CD4-positive, alpha-beta memory T cell (primary cell): ENCODE data around the gene ADAM10. TPM values are rescaled to one million over a fixed set of nuclear protein-coding genes. Genes with fewer than 3 reads are reported as not detected.

Source experiments
- CTCF ChIA-PET: fragments of 350-600 bp; sonication (Branson Sonifier 250); formaldehyde crosslinking; loops from one replicate; lab custom pipeline; 2021; ENCODE audit warnings: inconsistent platforms; ENCODE audit not compliant: partially characterized antibody; lab: Charles Lee
- POLR2A ChIA-PET: fragments of 350-600 bp; sonication (Branson Sonifier 250); formaldehyde crosslinking; loops from one replicate; lab custom pipeline; 2021; ENCODE audit not compliant: partially characterized antibody; lab: Charles Lee
- DNase-seq, 5 donors: peaks; one replicate each; pipeline versions ENCODE4 v3.0.0 to v3.0.0-alpha.2; 2020 to 2022; ENCODE audit warnings: mixed read lengths in 1 of 5
- H3K27ac ChIP-seq: one replicate; pipeline ENCODE4 v1.7.0; 2013; ENCODE audit warnings: low read depth, low read length
- H3K27me3 ChIP-seq: 2 replicates; pipeline ENCODE4 v1.7.0; 2013; ENCODE audit warnings: mild to moderate bottlenecking, low read length, moderate library complexity; ENCODE audit not compliant: insufficient read depth
- H3K36me3 ChIP-seq: 2 replicates; pipeline ENCODE4 v1.7.0; 2013; ENCODE audit warnings: mild to moderate bottlenecking, low read length, moderate library complexity; ENCODE audit not compliant: insufficient read depth
- H3K4me1 ChIP-seq: 2 replicates; pipeline ENCODE4 v1.7.0; 2013; ENCODE audit warnings: mild to moderate bottlenecking, low read length, moderate library complexity; ENCODE audit not compliant: insufficient read depth
- H3K4me3 ChIP-seq, 2 donors: one replicate each; pipeline ENCODE4 v1.7.0; 2013; ENCODE audit warnings: low read length in 2 of 2, mild to moderate bottlenecking in 1 of 2
- H3K9me3 ChIP-seq, 2 donors: one replicate each; pipeline ENCODE4 v1.7.0; 2013; ENCODE audit warnings: low read length in 2 of 2, control low read depth in 1 of 2; ENCODE audit not compliant: control insufficient read depth in 1 of 2
- H3K27ac Mint-ChIP-seq, 7 donors: one replicate each; pipeline ENCODE4 v1.8.0; 2020 to 2021; ENCODE audit warnings: mixed read lengths in 7 of 7, mild to moderate bottlenecking in 6 of 7, inconsistent platforms in 3 of 7, moderate library complexity in 3 of 7
- H3K27me3 Mint-ChIP-seq, 2 donors: one replicate each; pipeline ENCODE4 v1.8.0; 2020 to 2021; ENCODE audit warnings: mixed read lengths in 2 of 2
- H3K36me3 Mint-ChIP-seq, 2 donors: one replicate each; pipeline ENCODE4 v1.8.0; 2020 to 2021; ENCODE audit warnings: mixed read lengths in 2 of 2, inconsistent platforms in 1 of 2, mild to moderate bottlenecking in 1 of 2
- H3K4me1 Mint-ChIP-seq, 4 donors: one replicate each; pipeline ENCODE4 v1.8.0; 2020 to 2021; ENCODE audit warnings: mixed read lengths in 4 of 4, mild to moderate bottlenecking in 1 of 4
- H3K4me3 Mint-ChIP-seq, 8 donors: one replicate each; pipeline ENCODE4 v1.8.0; 2020 to 2021; ENCODE audit warnings: mixed read lengths in 8 of 8, mild to moderate bottlenecking in 7 of 8, moderate library complexity in 6 of 8, inconsistent platforms in 3 of 8
- H3K9me3 Mint-ChIP-seq, 8 donors: one replicate each; pipeline ENCODE4 v1.8.0; 2020 to 2021; ENCODE audit warnings: mixed read lengths in 8 of 8, mild to moderate bottlenecking in 5 of 8, inconsistent platforms in 3 of 8, moderate library complexity in 1 of 8
- intact Hi-C: fragments of 100-400 bp; cut with micrococcal nuclease; formaldehyde crosslinking; loops from one replicate; pipeline ENCODE4 v1.15.1; 2023
- polyA plus RNA-seq, 2 donors: library from polyadenylated mRNA; unstranded; fragments of 300-500 nt; fragmentation: Illumina TruSeq; gene quantifications; one replicate each; pipeline ENCODE4 v1.2.3, GENCODE V29; 2021
- total RNA-seq, 2 experiments: library from RNA; stranded (reverse); gene quantifications; one replicate each; pipeline ENCODE4 v1.2.3, GENCODE V29; 2021

Gene ADAM10
- total and polyA plus RNA-seq, 4 experiments from 2014 or later = 129 to 258 (median 135) TPM

GRCh38 chr15:58547628-58548307, 201.7 kb downstream of the ADAM10 start:
- H3K36me3 ChIP-seq = no peaks in the 10 kb centered on the region
- intact Hi-C loops = no loop called here
- Mint-ChIP-seq H3K4me1 (peaks cover 16 to 37% (median 25%) of the 10 kb centered on the region in 4 donors), H3K27ac (no peak overlapping the region), H3K36me3 (no peaks in the 10 kb centered on the region), H3K27me3 (no peaks in the 10 kb centered on the region), H3K4me3 (peak overlapping the region in 1 of 8 donors; percentile 40), H3K9me3 (no peaks in the 10 kb centered on the region)
- no peaks in the 10 kb centered on the region for H3K9me3 ChIP-seq
- H3K4me3 ChIP-seq = no peak overlapping the region
- peaks cover 19% of the 10 kb centered on the region for H3K4me1 ChIP-seq
- no peak for DNase-seq
- H3K27ac ChIP-seq = no peak overlapping the region
- ChIA-PET CTCF (no interaction called here), POLR2A (no interaction called here)
- no peaks in the 10 kb centered on the region for H3K27me3 ChIP-seq

- H3K4me1 Mint-ChIP-seq = peaks cover 18 to 37% (median 25%) of the 10 kb centered on the region in 4 donors
- intact Hi-C loops = no loop called here
- Histone ChIP-seq H3K27me3 (no peaks in the 10 kb centered on the region), H3K27ac (no peak overlapping the region), H3K9me3 (no peaks in the 10 kb centered on the region), H3K4me3 (no peak overlapping the region), H3K4me1 (peaks cover 19% of the 10 kb centered on the region), H3K36me3 (no peaks in the 10 kb centered on the region)
- ChIA-PET POLR2A (no interaction called here), CTCF (no interaction called here)
- H3K9me3 Mint-ChIP-seq = no peaks in the 10 kb centered on the region
- no peaks in the 10 kb centered on the region for H3K27me3 Mint-ChIP-seq
- no peaks in the 10 kb centered on the region for H3K36me3 Mint-ChIP-seq
- DNase-seq = no peak
- H3K27ac Mint-ChIP-seq = peak overlapping the region in 4 of 7 donors; percentile 11 to 92 (median 58)
- H3K4me3 Mint-ChIP-seq = no peak overlapping the region
Observed at GRCh38 chr15:58546635-58547627, 202.6 kb downstream of the ADAM10 start.

GRCh38 chr15:58546066-58546591, 203.4 kb downstream of the ADAM10 start:
- DNase-seq = no peak
- Mint-ChIP-seq H3K36me3 (no peaks in the 10 kb centered on the region), H3K4me1 (peaks cover 13 to 29% (median 19%) of the 10 kb centered on the region in 4 donors), H3K27ac (peak overlapping the region in 2 of 7 donors; percentile 14 to 49), H3K4me3 (peak overlapping the region in 2 of 8 donors; percentile 43 to 74), H3K27me3 (no peaks in the 10 kb centered on the region), H3K9me3 (no peaks in the 10 kb centered on the region)
- Histone ChIP-seq H3K27ac (no peak overlapping the region), H3K4me3 (no peak overlapping the region), H3K36me3 (no peaks in the 10 kb centered on the region), H3K27me3 (no peaks in the 10 kb centered on the region), H3K4me1 (peaks cover 19% of the 10 kb centered on the region), H3K9me3 (no peaks in the 10 kb centered on the region)
- POLR2A ChIA-PET = no interaction called here
- CTCF ChIA-PET = no interaction called here
- intact Hi-C loops = no loop called here

GRCh38 chr15:58545307-58546065, 204.0 kb downstream of the ADAM10 start:
- H3K4me1 Mint-ChIP-seq = peaks cover 12 to 26% (median 17%) of the 10 kb centered on the region in 4 donors
- DNase-seq = peak in 1 of 5 donors; percentile 11
- peak overlapping the region; percentile 45 to 89 (median 72) for H3K27ac Mint-ChIP-seq
- peaks cover 0 to 2% (median 0%) of the 10 kb centered on the region in 8 donors for H3K9me3 Mint-ChIP-seq
- H3K36me3 ChIP-seq = no peaks in the 10 kb centered on the region
- no peaks in the 10 kb centered on the region for H3K27me3 ChIP-seq
- H3K4me3 ChIP-seq = no peak overlapping the region
- CTCF ChIA-PET = no interaction called here
- no peaks in the 10 kb centered on the region for H3K27me3 Mint-ChIP-seq
- H3K4me3 Mint-ChIP-seq = peak overlapping the region in 6 of 8 donors; percentile 14 to 74 (median 43)
- H3K9me3 ChIP-seq = no peaks in the 10 kb centered on the region
- no peaks in the 10 kb centered on the region for H3K36me3 Mint-ChIP-seq
- peaks cover 19% of the 10 kb centered on the region for H3K4me1 ChIP-seq
- no peak overlapping the region for H3K27ac ChIP-seq
- POLR2A ChIA-PET = no interaction called here
- intact Hi-C loops = no loop called here

GRCh38 chr15:58544756-58545155, 204.8 kb downstream of the ADAM10 start:
- Mint-ChIP-seq H3K4me1 (peaks cover 10 to 23% (median 18%) of the 10 kb centered on the region in 4 donors), H3K4me3 (peak overlapping the region in 2 of 8 donors; percentile 51 to 74), H3K36me3 (no peaks in the 10 kb centered on the region), H3K27ac (peak overlapping the region in 4 of 7 donors; percentile 55 to 89 (median 76)), H3K9me3 (peaks cover 0 to 2% (median 0%) of the 10 kb centered on the region in 8 donors), H3K27me3 (no peaks in the 10 kb centered on the region)
- H3K36me3 ChIP-seq = no peaks in the 10 kb centered on the region
- H3K9me3 ChIP-seq = no peaks in the 10 kb centered on the region
- no peak overlapping the region for H3K4me3 ChIP-seq
- peaks cover 19% of the 10 kb centered on the region for H3K4me1 ChIP-seq
- ChIA-PET POLR2A (no interaction called here), CTCF (no interaction called here)
- H3K27me3 ChIP-seq = no peaks in the 10 kb centered on the region
- DNase-seq = no peak
- H3K27ac ChIP-seq = no peak overlapping the region
- intact Hi-C loops = no loop called here

- H3K4me3 ChIP-seq = no peak overlapping the region
- H3K27me3 ChIP-seq = no peaks in the 10 kb centered on the region
- ChIA-PET POLR2A (no interaction called here), CTCF (no interaction called here)
- H3K4me3 Mint-ChIP-seq = no peak overlapping the region
- no peak for DNase-seq
- H3K4me1 Mint-ChIP-seq = peaks cover 10 to 23% (median 18%) of the 10 kb centered on the region in 4 donors
- H3K9me3 Mint-ChIP-seq = peaks cover 0 to 2% (median 0%) of the 10 kb centered on the region in 8 donors
- H3K27ac Mint-ChIP-seq = peak overlapping the region in 1 of 7 donors; percentile 35
- no peak overlapping the region for H3K27ac ChIP-seq
- no peaks in the 10 kb centered on the region for H3K27me3 Mint-ChIP-seq
- H3K9me3 ChIP-seq = no peaks in the 10 kb centered on the region
- H3K4me1 ChIP-seq = peaks cover 19% of the 10 kb centered on the region
- H3K36me3 ChIP-seq = no peaks in the 10 kb centered on the region
- no peaks in the 10 kb centered on the region for H3K36me3 Mint-ChIP-seq
- intact Hi-C loops = no loop called here
Observed at GRCh38 chr15:58543664-58544335, 205.7 kb downstream of the ADAM10 start.
